Measurements from ENCODE around the gene CDCA5.

CDCA5 gene

DNA sequence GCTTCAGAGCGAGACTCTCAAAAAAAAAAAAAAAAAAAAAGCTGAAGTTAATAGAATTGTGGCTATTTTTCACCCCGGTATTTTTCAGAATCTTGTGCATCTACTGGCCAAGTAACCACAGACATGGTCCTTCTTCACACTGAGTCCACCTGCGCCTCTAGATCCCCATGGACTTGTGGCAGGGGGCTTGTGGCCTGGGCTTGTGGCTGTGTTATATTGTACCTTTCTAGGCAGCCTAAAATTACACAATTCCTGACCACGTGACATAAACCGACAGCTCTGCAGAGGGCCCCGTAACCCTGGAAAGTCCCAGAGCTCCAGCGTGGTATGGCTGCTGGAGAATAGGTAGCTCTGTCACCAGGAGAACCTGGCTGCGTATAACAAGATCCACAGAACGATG is 14.6 kb downstream of the CDCA5 start:
- no peak for DNase-seq (ENCODE audit: low read depth)
- TF ChIP-seq, protein P1, sequence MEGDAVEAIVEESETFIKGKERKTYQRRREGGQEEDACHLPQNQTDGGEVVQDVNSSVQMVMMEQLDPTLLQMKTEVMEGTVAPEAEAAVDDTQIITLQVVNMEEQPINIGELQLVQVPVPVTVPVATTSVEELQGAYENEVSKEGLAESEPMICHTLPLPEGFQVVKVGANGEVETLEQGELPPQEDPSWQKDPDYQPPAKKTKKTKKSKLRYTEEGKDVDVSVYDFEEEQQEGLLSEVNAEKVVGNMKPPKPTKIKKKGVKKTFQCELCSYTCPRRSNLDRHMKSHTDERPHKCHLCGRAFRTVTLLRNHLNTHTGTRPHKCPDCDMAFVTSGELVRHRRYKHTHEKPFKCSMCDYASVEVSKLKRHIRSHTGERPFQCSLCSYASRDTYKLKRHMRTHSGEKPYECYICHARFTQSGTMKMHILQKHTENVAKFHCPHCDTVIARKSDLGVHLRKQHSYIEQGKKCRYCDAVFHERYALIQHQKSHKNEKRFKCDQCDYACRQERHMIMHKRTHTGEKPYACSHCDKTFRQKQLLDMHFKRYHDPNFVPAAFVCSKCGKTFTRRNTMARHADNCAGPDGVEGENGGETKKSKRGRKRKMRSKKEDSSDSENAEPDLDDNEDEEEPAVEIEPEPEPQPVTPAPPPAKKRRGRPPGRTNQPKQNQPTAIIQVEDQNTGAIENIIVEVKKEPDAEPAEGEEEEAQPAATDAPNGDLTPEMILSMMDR (IDR thresholded peaks at IDR 0.05; ENCODE audit: low read depth, low read length, missing control alignments) = no peak
- H3K4me3 ChIP-seq (ENCODE audit: low read depth, low read length) = no peak overlapping the region
- in situ Hi-C loops (cut with HindIII; ENCODE audit: low sequenced_read_pairs) = no loop called here

DNA sequence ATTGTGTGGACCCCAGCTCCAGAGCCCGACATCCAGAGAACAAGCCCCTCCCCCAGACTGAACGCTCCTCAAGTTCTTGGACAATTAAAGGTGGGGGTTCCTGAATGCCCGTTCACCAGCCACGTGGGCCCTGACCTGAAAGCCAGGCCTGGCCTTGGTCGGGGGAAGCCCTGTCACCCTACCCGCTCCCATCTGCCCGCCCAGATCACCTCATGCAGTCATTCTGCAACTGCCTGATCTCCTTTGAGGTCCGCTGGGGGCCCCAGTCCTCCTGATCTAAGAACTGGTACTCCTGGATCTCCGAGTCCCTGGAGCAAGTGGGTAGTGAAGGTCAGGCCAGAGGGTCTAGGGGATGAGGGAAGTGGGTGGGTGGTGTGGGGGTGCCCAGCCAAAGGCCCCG is 16.4 kb downstream of the CDCA5 start:
- H3K4me3 ChIP-seq (ENCODE audit: low read depth, low read length) = no peak overlapping the region
- TF ChIP-seq, protein P1 (IDR thresholded peaks at IDR 0.05; ENCODE audit: low read depth, low read length, missing control alignments) = no peak
- in situ Hi-C loops (cut with HindIII; ENCODE audit: low sequenced_read_pairs) = no loop called here
- DNase-seq (ENCODE audit: low read depth) = no peak

DNA sequence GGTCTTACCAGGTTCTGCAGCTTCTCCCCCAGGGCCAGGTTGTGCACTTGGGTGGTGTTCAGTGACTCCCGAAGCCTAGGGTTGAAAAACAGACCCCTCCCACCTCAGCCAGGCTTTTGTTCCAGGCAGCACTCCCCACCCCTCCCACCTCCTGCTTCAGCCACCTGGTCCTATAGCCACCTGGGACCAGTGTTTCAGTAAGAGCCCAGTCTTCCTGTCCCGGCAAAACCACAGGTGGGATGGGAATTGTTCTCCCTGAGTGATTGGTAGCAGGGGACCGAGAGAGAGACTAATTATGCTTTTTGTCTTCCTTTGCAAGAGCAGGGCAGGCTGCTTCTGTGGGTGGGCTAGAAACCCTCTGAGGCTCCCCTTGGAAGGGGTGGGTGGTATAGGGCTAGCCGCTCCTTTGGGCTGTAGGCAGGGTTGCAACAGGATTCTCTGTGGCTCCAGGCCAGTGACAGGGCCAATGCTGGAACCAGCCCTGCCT is 17.0 kb downstream of the CDCA5 start:
- H3K4me3 ChIP-seq (ENCODE audit: low read depth, low read length) = no peak overlapping the region
- in situ Hi-C loops (cut with HindIII; ENCODE audit: low sequenced_read_pairs) = no loop called here
- DNase-seq (ENCODE audit: low read depth) = no peak
- TF ChIP-seq, protein P1 (IDR thresholded peaks at IDR 0.05; ENCODE audit: low read depth, low read length, missing control alignments) = no peak

DNA sequence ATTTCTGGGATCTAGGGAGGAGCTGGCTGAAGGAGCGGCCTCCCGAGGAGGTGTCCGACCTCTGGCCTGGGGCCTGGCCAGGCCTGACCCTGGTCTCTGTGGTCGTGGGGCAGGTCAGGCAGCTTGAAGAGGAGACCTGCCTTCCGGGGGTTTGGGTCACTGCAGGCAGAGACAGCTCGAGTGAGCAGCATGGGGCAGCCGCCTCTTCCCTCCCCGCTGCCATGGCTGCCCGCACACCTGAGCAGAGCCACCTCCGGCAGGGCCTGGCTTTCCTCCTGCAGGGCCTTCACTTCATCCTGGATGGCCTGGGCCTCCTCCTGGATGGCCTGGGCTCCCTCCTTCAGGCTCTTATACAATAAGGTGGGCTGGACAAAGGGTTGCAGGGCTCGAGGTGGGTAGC is 17.5 kb downstream of the CDCA5 start:
- TF ChIP-seq, protein P1 (IDR thresholded peaks at IDR 0.05; ENCODE audit: low read depth, low read length, missing control alignments) = no peak
- no peak for DNase-seq (ENCODE audit: low read depth)
- in situ Hi-C loops (cut with HindIII; ENCODE audit: low sequenced_read_pairs) = no loop called here
- no peak overlapping the region for H3K4me3 ChIP-seq (ENCODE audit: low read depth, low read length)

DNA sequence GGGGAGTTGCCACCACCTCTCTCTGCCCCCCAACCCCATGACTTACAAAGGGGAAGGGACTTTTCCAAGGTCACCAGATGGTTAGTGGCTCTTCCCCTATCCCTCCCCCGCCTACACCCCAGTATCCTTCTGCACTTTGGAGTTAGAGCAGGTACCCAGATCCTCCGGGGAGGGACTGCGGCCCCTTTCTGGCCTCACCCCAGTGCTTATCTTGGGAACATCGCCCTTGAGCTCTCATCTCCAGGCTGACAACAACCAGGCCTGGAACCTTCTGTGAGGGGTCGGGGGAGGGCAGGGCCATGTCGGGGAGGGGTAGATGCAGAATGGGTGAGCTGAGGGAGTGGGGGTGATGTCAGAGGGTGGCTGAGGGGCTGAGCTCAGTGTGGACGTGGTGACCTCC is 18.0 kb downstream of the CDCA5 start:
- no peak for DNase-seq (ENCODE audit: low read depth)
- no peak overlapping the region for H3K4me3 ChIP-seq (ENCODE audit: low read depth, low read length)
- TF ChIP-seq, protein P1 (IDR thresholded peaks at IDR 0.05; ENCODE audit: low read depth, low read length, missing control alignments) = no peak
- in situ Hi-C loops (cut with HindIII; ENCODE audit: low sequenced_read_pairs) = no loop called here

DNA sequence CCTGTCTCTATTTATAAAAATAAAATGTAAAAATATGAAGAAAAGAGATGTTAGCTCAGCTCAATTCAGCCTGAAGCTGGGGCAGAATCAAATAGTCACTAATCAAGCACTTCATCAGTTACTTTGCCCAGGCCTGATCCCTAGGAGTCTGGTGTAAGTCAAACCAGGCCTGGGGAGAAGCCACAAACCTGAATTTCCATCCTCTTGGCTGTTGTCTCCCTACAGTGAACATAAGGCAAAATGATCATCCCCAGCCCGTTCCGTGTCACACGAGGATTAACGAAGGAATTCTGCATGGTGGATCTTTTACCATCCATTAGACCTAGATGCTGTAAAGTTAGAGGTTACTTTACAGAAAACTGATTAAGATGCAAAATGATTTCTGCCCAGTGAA is 19.0 kb downstream of the CDCA5 start:
- no peak for DNase-seq (ENCODE audit: low read depth)
- no peak overlapping the region for H3K4me3 ChIP-seq (ENCODE audit: low read depth, low read length)
- in situ Hi-C loops (cut with HindIII; ENCODE audit: low sequenced_read_pairs) = no loop called here
- TF ChIP-seq, protein P1 (IDR thresholded peaks at IDR 0.05; ENCODE audit: low read depth, low read length, missing control alignments) = no peak

DNA sequence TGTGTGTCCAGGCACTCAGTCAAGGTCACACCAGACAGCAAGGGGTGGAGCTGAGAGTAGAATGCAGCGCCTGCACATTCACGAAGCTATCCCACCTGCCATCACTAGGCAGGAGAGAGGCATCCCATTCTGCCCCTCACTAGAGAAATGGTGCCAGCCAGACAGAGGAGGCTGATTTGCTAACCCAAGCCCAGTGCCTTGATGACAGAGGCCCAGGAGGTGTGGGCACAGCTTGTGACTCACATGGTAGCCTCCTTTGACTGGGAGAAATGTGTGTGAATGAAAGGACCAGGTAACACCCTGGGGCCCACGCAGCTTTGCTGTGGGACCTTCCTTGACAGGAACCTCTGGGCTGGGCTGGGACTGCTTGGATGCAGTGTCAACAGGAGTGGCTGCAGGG is 20.3 kb downstream of the CDCA5 start:
- in situ Hi-C loops (cut with HindIII; ENCODE audit: low sequenced_read_pairs) = no loop called here
- no peak overlapping the region for H3K4me3 ChIP-seq (ENCODE audit: low read depth, low read length)
- TF ChIP-seq, protein P1 (IDR thresholded peaks at IDR 0.05; ENCODE audit: low read depth, low read length, missing control alignments) = no peak
- DNase-seq (ENCODE audit: low read depth) = no peak

Data from astrocyte of the cerebellum (primary cell).